HepG2 (cell line): ENCODE data around the gene LBR. TPM values are rescaled to one million over a fixed set of nuclear protein-coding genes. Genes with fewer than 3 reads are reported as not detected.

Experiments
- KLF11 ChIP-seq: IDR thresholded peaks from 2 replicates; pipeline ENCODE4 v1.6.1; 2016; ENCODE audit warnings: missing compliant biosample characterization
- NFYC ChIP-seq: IDR thresholded peaks from 2 replicates; pipeline ENCODE4 v1.6.1; 2016; ENCODE audit warnings: missing genetic modification reagents, missing compliant biosample characterization
- PRDM15 ChIP-seq: sonication (generic); formaldehyde crosslinking; IDR thresholded peaks from 2 replicates; pipeline ENCODE4 v1.4.0; 2020; ENCODE audit warnings: missing genetic modification reagents
- SP140L ChIP-seq: sonication (generic); formaldehyde crosslinking; IDR thresholded peaks from 2 replicates; pipeline ENCODE4 v1.4.0; 2020; ENCODE audit warnings: missing genetic modification reagents, borderline replicate concordance
- TFDP2 ChIP-seq: sonication (generic); formaldehyde crosslinking; IDR thresholded peaks from 2 replicates; pipeline ENCODE4 v1.4.0; 2020; ENCODE audit warnings: missing genetic modification reagents
- ZMAT5 ChIP-seq: sonication (generic); formaldehyde crosslinking; IDR thresholded peaks from 2 replicates; pipeline ENCODE4 v1.5.0; 2020; ENCODE audit warnings: mild to moderate bottlenecking, low read depth, missing genetic modification reagents, borderline replicate concordance
- ZNF232 ChIP-seq: sonication (generic); formaldehyde crosslinking; IDR thresholded peaks from 2 replicates; pipeline ENCODE4 v1.4.0; 2020; ENCODE audit warnings: missing genetic modification reagents, borderline replicate concordance
- ZNF234 ChIP-seq: sonication (generic); formaldehyde crosslinking; conservative IDR thresholded peaks from 2 replicates; pipeline ENCODE4 v1.5.1; 2020; ENCODE audit warnings: mild to moderate bottlenecking, missing genetic modification reagents
- ZNF431 ChIP-seq: sonication (generic); formaldehyde crosslinking; IDR thresholded peaks from 2 replicates; pipeline ENCODE4 v1.9.0; 2022; ENCODE audit warnings: missing genetic modification reagents, low read depth, mild to moderate bottlenecking, borderline replicate concordance
- ZNF44 ChIP-seq: sonication (generic); formaldehyde crosslinking; IDR thresholded peaks from 2 replicates; pipeline ENCODE4 v1.5.1; 2020; ENCODE audit warnings: mild to moderate bottlenecking, missing genetic modification reagents
- ZNF816 ChIP-seq: sonication (generic); formaldehyde crosslinking; IDR thresholded peaks from 2 replicates; pipeline ENCODE4 v1.8.0; 2022; ENCODE audit warnings: missing genetic modification reagents, mild to moderate bottlenecking, borderline replicate concordance
- polyA plus RNA-seq, 8 experiments: library from polyadenylated mRNA; depleted of rRNA in 3 of 8; stranded (reverse) in 7 of 8; unstranded in 1 of 8; fragments of >200 nt; fragmentation: Illumina TruSeq in 4 of 8; extraction: Trizol in 4 of 8; gene quantifications; 2 replicates each; pipeline versions ENCODE4 v1.2.1 to v1.2.3, GENCODE V29; 2011 to 2016; ENCODE audit warnings: low read depth in 4 of 8, missing spikeins in 1 of 8, mixed read lengths in 1 of 8; ENCODE audit not compliant: insufficient read depth in 1 of 8
- total RNA-seq, 5 experiments: library from RNA; depleted of rRNA; stranded (reverse); fragments of >200 nt; fragmentation: Illumina TruSeq; extraction: Trizol; gene quantifications; 2 replicates each; pipeline ENCODE4 v1.2.3, GENCODE V29; 2016; ENCODE audit warnings: low read depth in 1 of 5
- TF ChIP-seq, protein P1 (sequence below): IDR thresholded peaks from 2 replicates; pipeline ENCODE4 v1.6.1; 2016; ENCODE audit warnings: missing biosample characterization, missing genetic modification reagents, low read depth
- TF ChIP-seq, protein P2 (sequence below), 2 experiments: fragments of 450-650 bp in 1 of 2; sonication (generic) in 1 of 2; formaldehyde crosslinking; IDR thresholded peaks; 2 replicates each; pipeline versions ENCODE4 v1.5.0 to v1.8.0; 2020 to 2022; ENCODE audit warnings: mild to moderate bottlenecking in 1 of 2, missing genetic modification reagents in 1 of 2
- TF ChIP-seq, protein P3 (sequence below): sonication (generic); formaldehyde crosslinking; IDR thresholded peaks from 2 replicates; pipeline ENCODE4 v1.5.0; 2020; ENCODE audit warnings: missing genetic modification reagents
- TF ChIP-seq, protein P4 (sequence below): sonication (generic); formaldehyde crosslinking; IDR thresholded peaks from 2 replicates; pipeline ENCODE4 v1.8.1; 2022; ENCODE audit warnings: low read depth, mild to moderate bottlenecking, missing genetic modification reagents

Gene LBR
- total and polyA plus RNA-seq, 2 of the 13 experiments (the other 11 are each of a cell fraction or from before 2014, with no cell fraction given): 38.9 to 76.7 TPM

- TF ChIP-seq, protein P1, sequence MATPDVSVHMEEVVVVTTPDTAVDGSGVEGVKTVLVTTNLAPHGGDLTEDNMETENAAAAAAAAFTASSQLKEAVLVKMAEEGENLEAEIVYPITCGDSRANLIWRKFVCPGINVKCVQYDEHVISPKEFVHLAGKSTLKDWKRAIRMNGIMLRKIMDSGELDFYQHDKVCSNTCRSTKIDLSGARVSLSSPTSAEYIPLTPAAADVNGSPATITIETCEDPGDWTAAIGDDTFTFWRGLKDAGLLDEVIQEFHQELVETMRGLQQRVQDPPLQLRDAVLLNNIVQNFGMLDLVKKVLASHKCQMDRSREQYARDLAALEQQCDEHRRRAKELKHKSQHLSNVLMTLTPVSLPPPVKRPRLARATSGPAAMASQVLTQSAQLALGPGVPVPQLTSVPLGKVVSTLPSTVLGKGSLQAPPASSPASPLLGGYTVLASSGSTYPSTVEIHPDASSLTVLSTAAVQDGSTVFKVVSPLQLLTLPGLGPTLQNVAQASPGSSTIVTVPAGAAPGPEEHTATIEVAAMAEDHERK (CRISPR knock-in tag): no peak
- TF ChIP-seq TFDP2 (CRISPR knock-in tag) (0 out of 2 replicates have a peak, but pooled peaks have one; percentile 24), ZNF816 (CRISPR knock-in tag) (no peak), PRDM15 (no peak), ZNF234 (CRISPR knock-in tag) (no peak), ZNF431 (no peak; the same call in 1 of the 2 replicates), ZNF44 (peak; percentile 71; the same call in 1 of the 2 replicates), SP140L (CRISPR knock-in tag) (0 out of 2 replicates have a peak, but pooled peaks have one; percentile 64), ZMAT5 (CRISPR knock-in tag) (no peak), ZNF232 (CRISPR knock-in tag) (no peak), KLF11 (CRISPR knock-in tag) (no peak), NFYC (no peak)
- TF ChIP-seq, protein P2, sequence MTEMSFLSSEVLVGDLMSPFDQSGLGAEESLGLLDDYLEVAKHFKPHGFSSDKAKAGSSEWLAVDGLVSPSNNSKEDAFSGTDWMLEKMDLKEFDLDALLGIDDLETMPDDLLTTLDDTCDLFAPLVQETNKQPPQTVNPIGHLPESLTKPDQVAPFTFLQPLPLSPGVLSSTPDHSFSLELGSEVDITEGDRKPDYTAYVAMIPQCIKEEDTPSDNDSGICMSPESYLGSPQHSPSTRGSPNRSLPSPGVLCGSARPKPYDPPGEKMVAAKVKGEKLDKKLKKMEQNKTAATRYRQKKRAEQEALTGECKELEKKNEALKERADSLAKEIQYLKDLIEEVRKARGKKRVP (CRISPR knock-in tag; IDR thresholded peaks at IDR 0.05): 0 out of 4 replicates have a peak, but pooled peaks of 1 of the 2 experiments have one; percentile 34
- TF ChIP-seq, protein P3, sequence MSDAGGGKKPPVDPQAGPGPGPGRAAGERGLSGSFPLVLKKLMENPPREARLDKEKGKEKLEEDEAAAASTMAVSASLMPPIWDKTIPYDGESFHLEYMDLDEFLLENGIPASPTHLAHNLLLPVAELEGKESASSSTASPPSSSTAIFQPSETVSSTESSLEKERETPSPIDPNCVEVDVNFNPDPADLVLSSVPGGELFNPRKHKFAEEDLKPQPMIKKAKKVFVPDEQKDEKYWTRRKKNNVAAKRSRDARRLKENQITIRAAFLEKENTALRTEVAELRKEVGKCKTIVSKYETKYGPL: no peak
- TF ChIP-seq, protein P4, sequence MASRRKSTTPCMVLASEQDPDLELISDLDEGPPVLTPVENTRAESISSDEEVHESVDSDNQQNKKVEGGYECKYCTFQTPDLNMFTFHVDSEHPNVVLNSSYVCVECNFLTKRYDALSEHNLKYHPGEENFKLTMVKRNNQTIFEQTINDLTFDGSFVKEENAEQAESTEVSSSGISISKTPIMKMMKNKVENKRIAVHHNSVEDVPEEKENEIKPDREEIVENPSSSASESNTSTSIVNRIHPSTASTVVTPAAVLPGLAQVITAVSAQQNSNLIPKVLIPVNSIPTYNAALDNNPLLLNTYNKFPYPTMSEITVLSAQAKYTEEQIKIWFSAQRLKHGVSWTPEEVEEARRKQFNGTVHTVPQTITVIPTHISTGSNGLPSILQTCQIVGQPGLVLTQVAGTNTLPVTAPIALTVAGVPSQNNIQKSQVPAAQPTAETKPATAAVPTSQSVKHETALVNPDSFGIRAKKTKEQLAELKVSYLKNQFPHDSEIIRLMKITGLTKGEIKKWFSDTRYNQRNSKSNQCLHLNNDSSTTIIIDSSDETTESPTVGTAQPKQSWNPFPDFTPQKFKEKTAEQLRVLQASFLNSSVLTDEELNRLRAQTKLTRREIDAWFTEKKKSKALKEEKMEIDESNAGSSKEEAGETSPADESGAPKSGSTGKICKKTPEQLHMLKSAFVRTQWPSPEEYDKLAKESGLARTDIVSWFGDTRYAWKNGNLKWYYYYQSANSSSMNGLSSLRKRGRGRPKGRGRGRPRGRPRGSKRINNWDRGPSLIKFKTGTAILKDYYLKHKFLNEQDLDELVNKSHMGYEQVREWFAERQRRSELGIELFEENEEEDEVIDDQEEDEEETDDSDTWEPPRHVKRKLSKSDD (CRISPR knock-in tag): peak; percentile 23; the same call in 1 of the 2 replicates
Measured at GRCh38 chr1:225474986-225475820, 47.4 kb upstream of the LBR start (continued).
